ENCODE results near the gene KYAT1. TPM values are rescaled to one million over a fixed set of nuclear protein-coding genes. Genes with fewer than 3 reads are reported as not detected.
A peak's percentile ranks its signal among the peaks of the same experiment; 100 is the strongest.

The KYAT1 gene
- total and polyA plus RNA-seq, 8 donors: 6.2 to 9.6 (median 7.2) TPM

DNA sequence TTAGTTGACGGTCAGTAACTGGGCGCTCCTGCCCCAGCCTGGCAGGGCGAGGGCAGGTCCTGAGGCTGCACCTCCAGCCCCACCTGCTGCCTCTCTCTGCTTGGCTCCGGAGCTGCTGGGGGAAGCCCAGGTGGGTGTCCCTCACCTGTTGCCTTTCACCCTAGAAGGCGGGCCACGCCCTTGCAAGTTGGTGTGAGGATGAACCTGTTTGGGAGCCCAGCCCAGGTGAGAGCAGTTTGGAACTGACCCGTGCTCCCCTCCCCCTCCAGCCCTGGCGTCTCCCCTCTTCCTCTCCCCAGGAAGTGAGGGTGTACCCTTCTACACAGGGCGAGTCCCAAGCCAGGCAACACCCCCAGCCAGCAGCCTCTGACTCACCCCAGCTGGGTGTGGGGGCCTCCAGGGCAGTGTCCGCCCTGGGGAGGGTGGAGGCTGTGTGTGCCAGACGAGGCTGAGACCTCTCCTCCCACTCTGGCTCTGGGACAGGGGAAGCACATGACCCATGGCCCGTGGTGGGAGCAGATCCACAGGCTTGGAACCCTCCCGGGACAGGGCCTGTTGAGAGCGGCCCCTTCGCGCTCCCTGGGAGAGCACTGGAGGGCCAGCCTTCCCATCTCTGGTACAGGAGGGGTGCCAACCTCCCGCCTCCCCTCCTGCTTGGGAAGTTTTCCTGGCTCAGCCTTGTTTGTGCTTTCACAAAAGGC, 10.6 kb upstream of the KYAT1 start:
- Histone ChIP-seq H3K9me3 (no peaks in the 10 kb centered on the region), H3K27ac (peak overlapping the region; percentile 75 to 84), H3K4me3 (no peak overlapping the region), H3K4me1 (peaks cover 13 to 51% of the 10 kb centered on the region in 2 donors), H3K36me3 (peaks cover 0 to 86% of the 10 kb centered on the region in 2 donors), H3K27me3 (no peaks in the 10 kb centered on the region)
- DNase-seq: peak in 3 of 4 donors; percentile 77 to 86 (median 80)
- peak; percentile 96 for ATAC-seq
- intact Hi-C loops (cut with DNase I): no loop called here
- no peak for TF ChIP-seq CTCF (IDR thresholded peaks at IDR 0.05)

- Histone ChIP-seq H3K36me3 (peaks cover 0 to 86% of the 10 kb centered on the region in 2 donors), H3K4me3 (no peak overlapping the region), H3K27me3 (no peaks in the 10 kb centered on the region), H3K4me1 (peaks cover 13 to 59% of the 10 kb centered on the region in 2 donors), H3K9me3 (no peaks in the 10 kb centered on the region), H3K27ac (peak overlapping the region; percentile 75 to 84)
- intact Hi-C loops (cut with DNase I): no loop called here
- ATAC-seq: no peak
- no peak for TF ChIP-seq CTCF (IDR thresholded peaks at IDR 0.05)
- DNase-seq: no peak
These were observed 9.8 kb upstream of the KYAT1 start for GRCh38 chr9:128891321-128892220.

- no peaks in the 10 kb centered on the region for H3K27me3 ChIP-seq
- H3K9me3 ChIP-seq: no peaks in the 10 kb centered on the region
- DNase-seq (no peak), ATAC-seq (no peak)
- H3K4me1 ChIP-seq: peaks cover 25 to 84% of the 10 kb centered on the region in 2 donors
- no peak for TF ChIP-seq CTCF (IDR thresholded peaks at IDR 0.05)
- peak overlapping the region in 1 of 2 donors; percentile 4 for H3K27ac ChIP-seq
- intact Hi-C loops (cut with DNase I): no loop called here
- no peak overlapping the region for H3K4me3 ChIP-seq
- peaks cover 0 to 82% of the 10 kb centered on the region in 2 donors for H3K36me3 ChIP-seq
These were observed 6.2 kb upstream of the KYAT1 start for GRCh38 chr9:128887914-128888350.

GRCh38 chr9:128887049-128887448, 5.3 kb upstream of the KYAT1 start:
- no peak for ATAC-seq
- no peak for DNase-seq
- Histone ChIP-seq H3K36me3 (peaks cover 0 to 73% of the 10 kb centered on the region in 2 donors), H3K27ac (peak overlapping the region in 1 of 2 donors; percentile 60), H3K27me3 (no peaks in the 10 kb centered on the region), H3K4me3 (no peak overlapping the region), H3K9me3 (no peaks in the 10 kb centered on the region), H3K4me1 (peaks cover 18 to 79% of the 10 kb centered on the region in 2 donors)
- TF ChIP-seq CTCF (IDR thresholded peaks at IDR 0.05): no peak
- intact Hi-C loops (cut with DNase I): no loop called here
